Measurements from ENCODE around the gene ATP8B1. TPM values are rescaled to one million over a fixed set of nuclear protein-coding genes. Genes with fewer than 3 reads are reported as not detected.

The ATP8B1 gene
- polyA plus RNA-seq, 1 experiment = 77.6 TPM

GRCh38 chr18:57640236-57640635, 162.9 kb downstream of the ATP8B1 start:
- H3K9me3 ChIP-seq (ENCODE audit: control insufficient read depth, insufficient read depth, low read length) = peaks cover 15% of the 10 kb centered on the region
- POLR2A ChIA-PET = interaction anchor here (0.7 kb wide), 1 partner anchor 9 kb away, joined by 3 read pairs; no protein-coding TSS in a partner anchor
- no peak overlapping the region for H3K4me3 ChIP-seq (ENCODE audit: low read depth, low read length)
- TF ChIP-seq CTCF (IDR thresholded peaks at IDR 0.05; ENCODE audit: low read depth, low read length) = no peak
- CTCF ChIA-PET = no interaction called here
- H3K27ac ChIP-seq (ENCODE audit: low read depth, low read length) = peak overlapping the region; percentile 21
- DNase-seq (ENCODE audit: low read depth, low spot score) = no peak
- no peaks in the 10 kb centered on the region for H3K27me3 ChIP-seq (ENCODE audit: control insufficient read depth, insufficient read depth, low read length)

GRCh38 chr18:57635003-57635822, 167.9 kb downstream of the ATP8B1 start:
- ChIA-PET POLR2A (interaction anchor here (0.7 kb wide), 1 partner anchor 998 kb away, joined by 3 read pairs; no protein-coding TSS in a partner anchor), CTCF (no interaction called here)
- H3K9me3 ChIP-seq (ENCODE audit: control insufficient read depth, insufficient read depth, low read length) = no peaks in the 10 kb centered on the region; the same call in 1 of the 2 replicates
- DNase-seq (ENCODE audit: low read depth, low spot score) = no peak
- H3K27ac ChIP-seq (ENCODE audit: low read depth, low read length) = no peak overlapping the region
- H3K27me3 ChIP-seq (ENCODE audit: control insufficient read depth, insufficient read depth, low read length) = no peaks in the 10 kb centered on the region
- no peak for TF ChIP-seq CTCF (IDR thresholded peaks at IDR 0.05; ENCODE audit: low read depth, low read length)
- H3K4me3 ChIP-seq (ENCODE audit: low read depth, low read length) = no peak overlapping the region

GRCh38 chr18:57631697-57632096, 171.4 kb downstream of the ATP8B1 start:
- TF ChIP-seq CTCF (IDR thresholded peaks at IDR 0.05; ENCODE audit: low read depth, low read length) = no peak
- Histone ChIP-seq H3K27ac (ENCODE audit: low read depth, low read length) (no peak overlapping the region), H3K4me3 (ENCODE audit: low read depth, low read length) (no peak overlapping the region), H3K27me3 (ENCODE audit: control insufficient read depth, insufficient read depth, low read length) (no peaks in the 10 kb centered on the region), H3K9me3 (ENCODE audit: control insufficient read depth, insufficient read depth, low read length) (no peaks in the 10 kb centered on the region)
- CTCF ChIA-PET = interaction anchor here (0.6 to 1.8 kb wide), 2 partner anchors 21 to 250 kb away, joined by 7 to 8 read pairs; no protein-coding TSS in a partner anchor
- POLR2A ChIA-PET = interaction anchor here (0.8 kb wide), 1 partner anchor 8 kb away, joined by 3 read pairs; no protein-coding TSS in a partner anchor
- DNase-seq (ENCODE audit: low read depth, low spot score) = no peak

- POLR2A ChIA-PET = interaction anchor here (0.7 to 0.8 kb wide), 3 partner anchors 9 to 861 kb away, joined by 3 read pairs; no protein-coding TSS in a partner anchor
- no peaks in the 10 kb centered on the region for H3K27me3 ChIP-seq (ENCODE audit: control insufficient read depth, insufficient read depth, low read length)
- no peak for DNase-seq (ENCODE audit: low read depth, low spot score)
- H3K27ac ChIP-seq (ENCODE audit: low read depth, low read length) = peak overlapping the region; percentile 82
- H3K9me3 ChIP-seq (ENCODE audit: control insufficient read depth, insufficient read depth, low read length) = no peaks in the 10 kb centered on the region
- H3K4me3 ChIP-seq (ENCODE audit: low read depth, low read length) = peak overlapping the region; percentile 73
- no peak for TF ChIP-seq CTCF (IDR thresholded peaks at IDR 0.05; ENCODE audit: low read depth, low read length)
- CTCF ChIA-PET = interaction anchor here (0.6 to 1.8 kb wide), 5 partner anchors 22 to 251 kb away, joined by 3 to 8 read pairs (median 5); no protein-coding TSS in a partner anchor
Measured at GRCh38 chr18:57630754-57631595, 172.1 kb downstream of the ATP8B1 start.

Measured in AG04450 (cell line).